A673 (cell line): ENCODE data around the gene SUSD2. TPM values are rescaled to one million over a fixed set of nuclear protein-coding genes. Genes with fewer than 3 reads are reported as not detected.

Experiments used
- BruUV-seq: library from RNA; stranded (reverse); fragments of 400-500 nt; replicated peaks from 2 replicates; lab custom pipeline; 2021; lab: Mats Ljungman, UMichigan
- CTCF ChIA-PET: fragments of 300-600 bp; sonication (Branson Sonifier 250); formaldehyde crosslinking; loops from one replicate; lab custom pipeline; 2022; ENCODE audit warnings: antibody characterized with exemption; lab: Charles Lee
- POLR2A ChIA-PET: fragments of 300-600 bp; sonication (Branson Sonifier 250); formaldehyde crosslinking; loops from one replicate; lab custom pipeline; 2022; ENCODE audit warnings: antibody characterized with exemption; ENCODE audit not compliant: low non-redundant PET; lab: Charles Lee
- DNase-seq: peaks from one replicate; pipeline ENCODE4 v3.0.0-alpha.2; 2015; ENCODE audit warnings: low spot score
- H3K27ac ChIP-seq: fragments of 200-600 bp; sonication (generic); 2 replicates; pipeline ENCODE4 v1.5.1; 2016; ENCODE audit warnings: mixed run types, low read depth, mild to moderate bottlenecking, mixed read lengths, antibody characterized with exemption, low read length; ENCODE audit not compliant: poor library complexity, severe bottlenecking
- H3K27me3 ChIP-seq: fragments of 200-600 bp; sonication (generic); replicated peaks from 2 replicates; pipeline ENCODE4 v1.6.1; 2017; ENCODE audit warnings: mixed run types, low read depth, mild to moderate bottlenecking, mixed read lengths, antibody characterized with exemption, low read length; ENCODE audit not compliant: insufficient read depth, poor library complexity
- H3K36me3 ChIP-seq: fragments of 200-600 bp; sonication (generic); 2 replicates; pipeline ENCODE4 v1.6.1; 2016; ENCODE audit warnings: mixed run types, mild to moderate bottlenecking, mixed read lengths, antibody characterized with exemption, low read length; ENCODE audit not compliant: insufficient read depth, poor library complexity, severe bottlenecking
- H3K4me1 ChIP-seq: fragments of 200-600 bp; sonication (generic); 2 replicates; pipeline ENCODE4 v1.6.1; 2017; ENCODE audit warnings: mixed run types, mild to moderate bottlenecking, mixed read lengths, antibody characterized with exemption, low read length; ENCODE audit not compliant: insufficient read depth, poor library complexity, severe bottlenecking
- H3K4me3 ChIP-seq: fragments of 200-600 bp; sonication (generic); 2 replicates; pipeline ENCODE4 v1.5.1; 2016; ENCODE audit warnings: low read depth, mixed run types, mild to moderate bottlenecking, mixed read lengths, low read length; ENCODE audit not compliant: poor library complexity, severe bottlenecking
- H3K9me3 ChIP-seq: fragments of 200-600 bp; sonication (generic); 2 replicates; pipeline ENCODE4 v1.6.1; 2016; ENCODE audit warnings: mixed run types, low read depth, mild to moderate bottlenecking, mixed read lengths, antibody characterized with exemption, low read length; ENCODE audit not compliant: poor library complexity, severe bottlenecking
- CTCF ChIP-seq: fragments of 300-800, 200-600 bp; sonication (generic); conservative IDR thresholded peaks from 2 replicates; pipeline ENCODE4 v1.5.1; 2017; ENCODE audit warnings: low read depth, mild to moderate bottlenecking, antibody characterized with exemption, low read length, moderate library complexity, mixed read lengths
- EZH2 ChIP-seq: fragments of 200-600 bp; sonication (generic); IDR thresholded peaks from 2 replicates; pipeline ENCODE4 v1.6.1; 2017; ENCODE audit warnings: borderline replicate concordance, low read depth, mild to moderate bottlenecking, mixed read lengths, antibody characterized with exemption, low read length; ENCODE audit not compliant: poor library complexity, severe bottlenecking
- intact Hi-C: fragments of 100-400 bp; cut with micrococcal nuclease; formaldehyde crosslinking; loops from one replicate; pipeline ENCODE4 v1.10.0; 2022; ENCODE audit not compliant: unreplicated experiment
- total RNA-seq: library from RNA; stranded (reverse); gene quantifications from 2 replicates; pipeline ENCODE4 v1.2.3, GENCODE V29; 2021

SUSD2 gene
- total RNA-seq, 1 experiment from 2014 or later, result 1.3 TPM

GRCh38 chr22:24148266-24149197 is 32.8 kb upstream of the SUSD2 start:
- DNase-seq, result no peak

GRCh38 chr22:24149198-24149590 is 32.1 kb upstream of the SUSD2 start:
- ChIA-PET POLR2A (no interaction called here), CTCF (no interaction called here)
- Histone ChIP-seq H3K27ac (no peak overlapping the region), H3K27me3 (no peaks in the 10 kb centered on the region), H3K4me3 (no peak overlapping the region), H3K9me3 (no peaks in the 10 kb centered on the region), H3K4me1 (peaks cover 33% of the 10 kb centered on the region), H3K36me3 (no peaks in the 10 kb centered on the region)
- DNase-seq, result no peak
- intact Hi-C loops, result no loop called here
- TF ChIP-seq EZH2 (no peak), CTCF (no peak)
- BruUV-seq, result no TSS peak

More at GRCh38 chr22:24148266-24149197, 32.8 kb upstream of the SUSD2 start:
- TF ChIP-seq EZH2 (no peak), CTCF (no peak)
- no peaks in the 10 kb centered on the region for H3K9me3 ChIP-seq
- H3K27ac ChIP-seq, result no peak overlapping the region
- CTCF ChIA-PET, result no interaction called here
- POLR2A ChIA-PET, result no interaction called here
- H3K36me3 ChIP-seq, result no peaks in the 10 kb centered on the region
- H3K4me1 ChIP-seq, result peaks cover 29% of the 10 kb centered on the region
- BruUV-seq, result no TSS peak
- H3K4me3 ChIP-seq, result no peak overlapping the region
- intact Hi-C loops, result no loop called here
- H3K27me3 ChIP-seq, result no peaks in the 10 kb centered on the region

DNA sequence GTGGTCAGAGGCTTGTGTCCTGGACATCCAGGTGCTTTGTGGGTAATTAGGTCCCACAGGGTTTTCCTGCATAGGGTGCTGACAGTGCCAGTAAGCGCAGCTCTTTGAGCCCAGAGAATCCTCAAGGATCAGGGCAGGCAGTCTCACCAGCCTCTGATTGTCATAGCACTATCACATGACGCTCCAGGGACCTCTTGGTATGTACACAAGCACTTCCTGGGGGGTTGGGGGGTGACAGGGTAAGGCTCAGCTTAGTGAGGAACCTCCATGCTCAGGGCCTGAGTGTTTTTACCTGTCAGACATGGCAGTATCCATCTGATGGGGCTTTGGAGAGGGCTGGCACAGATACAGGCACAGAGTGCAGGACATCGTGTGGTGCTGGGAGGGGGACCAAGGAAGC is 27.9 kb upstream of the SUSD2 start:
- peaks cover 34% of the 10 kb centered on the region for H3K4me1 ChIP-seq
- TF ChIP-seq EZH2 (no peak), CTCF (no peak)
- CTCF ChIA-PET, result no interaction called here
- peak; percentile 30 for DNase-seq
- no peaks in the 10 kb centered on the region for H3K36me3 ChIP-seq
- intact Hi-C loops, result no loop called here
- H3K27ac ChIP-seq, result peak overlapping the region; percentile 16
- no peak overlapping the region for H3K4me3 ChIP-seq
- POLR2A ChIA-PET, result no interaction called here
- no TSS peak for BruUV-seq
- no peaks in the 10 kb centered on the region for H3K27me3 ChIP-seq
- H3K9me3 ChIP-seq, result no peaks in the 10 kb centered on the region
